Stimulated activated CD8-positive, alpha-beta memory T cell treated with anti-CD3 and anti-CD28 coated beads, Interleukin-7, amount 100 ng/mL, for 24 hours (primary cell): ENCODE measurements around the gene CHD9NB.
A peak's percentile ranks its signal among the peaks of the same experiment; 100 is the strongest.

Experiments used
- DNase-seq: peaks from one replicate; pipeline ENCODE4 v3.0.0-alpha.2; 2020; ENCODE audit warnings: low read depth

CHD9NB gene

DNA sequence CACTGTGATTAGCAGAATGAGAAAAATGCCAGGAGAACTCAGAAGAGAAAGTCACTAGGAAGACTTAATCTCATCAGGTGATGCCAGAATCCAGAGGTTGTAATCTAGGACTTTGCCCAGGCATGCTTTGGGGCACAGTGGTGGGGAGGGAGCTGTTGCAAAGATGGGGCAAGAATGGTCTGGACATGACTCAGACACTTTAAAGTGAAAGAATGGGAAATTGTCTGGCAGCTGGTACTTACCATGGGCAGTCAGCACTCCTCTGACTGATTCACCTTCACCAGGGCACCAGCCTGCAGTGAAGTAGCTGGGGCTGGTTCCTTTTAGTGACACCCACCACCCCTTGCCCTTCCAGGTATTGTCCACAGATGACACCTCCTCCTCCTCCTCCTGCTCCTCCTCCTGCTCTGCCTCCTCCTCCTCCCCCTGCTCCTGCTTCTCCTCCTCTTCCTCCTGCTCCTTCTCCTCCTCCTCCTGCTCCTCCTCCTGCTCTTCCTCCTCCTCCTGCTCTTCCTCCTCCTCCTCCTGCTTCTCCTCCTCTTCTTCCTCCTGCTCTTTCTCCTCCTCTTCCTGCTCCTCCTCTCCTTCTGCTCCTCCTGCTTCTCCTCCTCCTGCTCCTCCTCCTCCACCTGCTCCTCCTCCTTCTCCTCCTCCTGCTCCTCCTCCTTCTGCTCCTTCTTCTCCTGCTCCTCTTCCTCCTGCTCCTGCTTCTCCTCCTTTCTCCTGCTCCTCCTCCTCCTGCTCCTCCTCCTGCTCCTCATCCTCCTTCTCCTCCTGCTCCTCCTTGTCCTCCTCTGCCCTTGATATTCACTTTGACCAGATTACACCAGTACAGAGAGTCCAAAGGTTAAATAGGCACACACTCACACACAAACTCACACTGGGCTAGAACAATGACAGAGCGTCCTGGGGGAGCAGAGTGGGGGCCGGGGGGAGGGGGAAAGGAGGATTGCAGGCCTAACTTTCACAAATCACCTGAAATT lies at the start of gene CHD9NB:
TSS of gene CHD9NB (minus strand) at position 379 of the 983 bp plus-strand sequence. CDS start 8,739 bp downstream, outside the sequence.
- DNase-seq: no peak

DNA sequence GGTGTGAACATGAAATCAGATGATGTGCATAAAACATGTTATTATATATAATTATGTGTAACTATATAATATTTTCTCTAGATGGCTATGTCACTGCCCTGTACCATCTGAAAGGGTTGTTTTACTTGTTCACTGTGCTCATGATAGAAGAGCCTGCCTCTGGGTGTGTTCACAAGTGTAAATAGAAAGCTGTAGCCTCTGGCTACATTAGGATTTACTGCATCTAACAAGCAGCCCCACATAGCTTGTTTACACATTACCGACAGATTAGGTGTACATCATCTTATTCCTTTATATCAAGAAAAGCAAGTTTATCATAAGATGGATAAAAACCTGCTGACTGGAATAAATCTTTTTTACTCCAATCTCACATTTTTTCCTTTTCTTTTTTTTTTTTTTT lies 48.2 kb upstream of the CHD9NB start:
- no peak for DNase-seq

DNA sequence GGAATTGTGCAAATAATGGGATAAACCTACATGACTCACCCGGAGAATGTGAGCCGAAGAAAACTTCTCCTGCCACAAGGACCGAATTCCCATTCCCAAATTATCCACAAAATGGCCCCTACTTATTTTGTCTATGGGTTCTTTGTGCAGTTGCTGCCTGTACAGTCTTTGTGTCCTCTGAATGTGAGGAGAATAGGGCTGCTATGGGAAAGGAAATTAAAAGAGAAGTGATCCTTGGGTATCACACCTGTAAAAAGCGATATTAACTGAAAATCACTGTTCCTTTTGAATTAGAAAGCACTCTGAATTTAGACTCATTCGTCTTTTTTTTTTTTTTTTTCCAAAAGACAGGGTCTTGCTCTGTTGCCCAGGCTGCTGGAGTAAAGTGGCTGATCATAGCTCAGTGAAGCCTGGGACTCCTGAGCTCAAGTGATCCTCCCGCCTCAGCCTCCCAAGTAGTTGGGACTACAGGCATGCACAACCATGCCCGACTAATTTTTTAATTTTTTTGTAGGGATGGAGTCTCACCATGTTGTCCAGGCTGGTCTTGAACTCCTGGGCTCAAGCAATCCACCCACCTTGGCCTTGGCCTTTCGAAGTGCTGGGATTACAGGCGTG lies 47.5 kb upstream of the CHD9NB start:
- no peak for DNase-seq

DNA sequence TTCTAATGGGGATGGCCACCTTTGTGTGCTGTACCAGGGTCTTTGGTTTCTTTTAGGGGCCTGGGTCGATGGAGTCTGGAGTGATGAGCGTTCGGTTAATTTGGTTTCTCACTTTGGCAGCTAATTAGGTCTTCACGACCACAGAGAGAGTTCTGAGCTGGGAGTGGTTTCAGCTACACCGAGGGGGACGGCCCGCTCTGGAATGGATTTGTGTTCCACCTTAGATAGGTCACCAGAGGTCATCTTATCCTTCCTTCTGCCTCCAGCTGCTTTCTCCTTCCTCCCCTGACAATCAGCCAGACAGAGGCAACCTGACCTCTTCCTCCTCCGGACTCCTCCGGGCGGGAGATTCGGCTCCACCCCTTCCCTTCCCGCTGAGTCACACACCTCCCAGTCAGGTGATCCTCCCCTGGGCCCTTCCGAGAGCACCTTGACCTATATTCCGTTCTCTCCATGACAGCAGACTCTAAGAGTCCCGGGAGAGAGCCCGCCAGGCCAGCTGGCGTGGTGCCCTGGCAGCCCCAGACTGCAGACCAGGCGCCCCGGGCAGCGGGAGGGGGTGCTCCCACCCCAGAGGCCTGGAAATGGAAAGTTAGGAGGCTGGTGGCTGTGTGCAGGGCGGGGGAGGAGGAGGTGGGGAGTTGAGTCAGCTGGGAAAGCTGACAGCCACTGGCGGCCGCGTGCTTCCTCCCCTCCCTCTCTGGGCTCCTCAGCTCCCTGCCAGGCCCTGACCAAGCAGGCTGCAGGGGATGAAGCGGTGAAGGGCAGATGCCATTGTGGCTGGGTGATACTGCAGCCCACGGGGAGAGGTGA lies 46.8 kb upstream of the CHD9NB start:
- peak; percentile 12 for DNase-seq

DNA sequence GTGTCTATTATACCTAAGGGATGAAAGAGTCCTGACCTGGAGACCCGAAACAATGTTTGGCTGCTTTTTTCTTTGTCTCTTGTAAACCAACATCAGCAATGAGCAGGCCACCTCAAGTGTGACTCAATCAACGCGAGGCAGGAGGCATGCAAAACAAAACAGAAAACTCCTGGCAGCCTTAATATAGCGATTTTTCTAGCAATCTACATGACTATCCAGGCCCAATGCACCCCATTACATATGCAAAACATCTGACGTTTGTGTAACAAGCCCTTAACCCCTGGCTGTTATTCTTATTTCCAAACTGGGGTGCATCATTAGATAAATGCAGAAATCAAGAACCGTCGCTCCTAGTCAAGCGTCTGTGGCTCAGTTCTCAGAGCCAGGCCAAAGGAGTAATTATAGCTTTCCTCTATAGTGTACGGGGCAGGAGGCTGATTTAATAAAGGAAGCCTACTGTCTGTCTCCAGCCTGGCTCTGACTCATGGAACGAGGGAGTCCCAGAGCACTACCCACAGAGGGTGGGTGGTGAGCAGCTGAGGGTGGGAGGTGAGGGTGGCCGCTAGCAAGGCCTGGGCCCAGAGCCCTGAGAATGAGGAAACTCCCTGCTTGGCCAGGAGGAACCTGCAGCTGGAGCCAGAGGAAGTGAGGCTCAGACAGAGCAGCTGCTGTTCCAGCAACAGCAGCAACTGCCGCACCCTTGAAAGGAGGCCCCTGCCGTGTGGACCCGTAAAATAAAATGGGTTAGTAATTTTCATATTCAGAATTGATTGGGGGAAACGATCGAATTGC lies 46.0 kb upstream of the CHD9NB start:
- DNase-seq: no peak

DNA sequence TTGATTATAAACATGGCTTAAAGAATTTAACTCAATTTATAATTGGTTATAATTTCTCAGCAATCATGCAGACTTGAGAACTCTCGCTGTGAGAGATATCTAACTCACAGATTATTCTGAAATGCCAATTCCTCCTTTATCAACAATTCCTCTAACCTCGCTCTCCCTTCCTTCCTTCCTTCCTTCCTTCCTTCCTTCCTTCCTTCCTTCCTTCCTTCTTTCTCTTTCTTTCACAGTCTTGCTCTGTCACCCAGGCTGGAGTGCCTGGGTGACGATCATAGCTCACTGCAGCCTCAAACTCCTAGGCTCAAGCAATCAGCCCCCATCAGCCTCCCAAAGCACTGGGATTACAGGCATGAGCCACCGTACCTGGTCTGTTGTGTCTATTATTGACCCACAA lies 44.5 kb upstream of the CHD9NB start:
- DNase-seq: no peak

DNA sequence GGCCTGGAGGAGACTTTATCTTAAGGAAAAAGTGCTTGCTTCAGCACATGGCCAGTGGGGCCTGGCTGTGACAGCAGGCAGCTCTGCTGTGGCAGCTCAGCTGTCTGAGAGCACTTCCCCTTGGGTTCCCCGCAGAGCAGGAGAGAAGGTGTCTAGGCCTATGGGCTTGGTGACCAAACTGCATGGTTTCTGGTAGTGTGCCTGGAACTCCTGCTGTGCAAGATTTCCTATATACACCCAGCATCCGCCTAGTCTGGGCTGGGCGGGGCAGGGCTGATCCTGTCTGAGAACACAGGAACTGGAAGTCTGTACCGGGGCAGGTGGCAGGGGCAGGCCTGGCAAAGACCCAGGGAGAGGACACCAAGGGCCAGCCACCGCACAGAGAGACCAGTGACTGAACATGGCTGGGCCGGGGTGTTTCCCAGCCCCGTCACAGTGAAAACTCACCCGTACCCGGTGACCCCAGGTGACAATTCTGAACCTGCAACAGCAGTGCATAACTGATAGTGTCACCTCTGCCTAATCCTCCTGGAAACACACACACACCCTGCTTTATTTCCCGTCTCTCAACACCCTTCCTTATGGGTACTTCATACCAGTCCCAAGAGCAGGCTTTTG lies 41.4 kb upstream of the CHD9NB start:
- no peak for DNase-seq

DNA sequence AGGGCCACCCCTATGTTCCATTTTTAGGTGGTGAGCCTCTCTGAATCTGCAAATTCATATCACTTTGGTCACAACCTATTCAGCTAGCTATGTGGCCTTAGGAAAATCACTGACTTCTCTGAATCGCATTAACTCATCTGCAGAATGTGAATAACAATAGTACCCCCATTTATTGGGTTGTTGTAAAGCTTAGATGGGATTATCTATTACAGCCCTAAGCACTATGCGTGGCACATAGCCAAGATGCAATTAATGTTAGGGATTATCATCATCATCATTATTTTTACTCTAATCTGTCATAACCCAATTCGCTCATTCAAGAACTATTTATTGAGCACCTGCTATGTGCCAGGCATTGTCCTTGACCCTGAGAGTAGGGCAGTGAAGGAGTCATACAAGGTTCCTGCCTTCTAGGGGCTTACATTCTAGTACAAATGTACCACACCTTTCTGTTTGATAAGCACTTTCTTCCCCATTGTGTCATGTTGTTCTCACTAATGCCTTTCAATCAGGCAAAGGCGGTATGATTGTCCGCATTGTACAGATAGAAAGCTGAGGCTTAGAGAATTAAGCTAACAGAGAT lies 40.6 kb upstream of the CHD9NB start:
- no peak for DNase-seq

DNA sequence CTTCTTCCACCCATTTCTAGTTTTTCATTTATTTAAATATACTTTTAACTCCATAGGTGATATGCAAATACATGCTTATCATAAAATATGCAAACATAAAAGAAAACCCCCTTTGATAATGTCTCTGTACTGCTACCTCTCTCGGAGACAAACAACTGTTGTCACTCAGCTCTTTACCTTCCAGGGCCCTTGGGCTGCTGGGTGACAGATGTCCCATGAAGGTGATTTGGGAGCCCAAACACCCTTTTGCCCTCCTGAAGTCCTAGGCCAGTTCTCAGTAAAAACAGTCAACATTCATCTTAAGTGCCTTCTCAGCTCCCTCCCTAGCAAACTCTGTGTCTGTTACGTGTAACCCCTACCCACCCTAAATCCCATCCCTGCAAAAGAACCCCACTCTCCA lies 39.6 kb upstream of the CHD9NB start:
- no peak for DNase-seq

DNA sequence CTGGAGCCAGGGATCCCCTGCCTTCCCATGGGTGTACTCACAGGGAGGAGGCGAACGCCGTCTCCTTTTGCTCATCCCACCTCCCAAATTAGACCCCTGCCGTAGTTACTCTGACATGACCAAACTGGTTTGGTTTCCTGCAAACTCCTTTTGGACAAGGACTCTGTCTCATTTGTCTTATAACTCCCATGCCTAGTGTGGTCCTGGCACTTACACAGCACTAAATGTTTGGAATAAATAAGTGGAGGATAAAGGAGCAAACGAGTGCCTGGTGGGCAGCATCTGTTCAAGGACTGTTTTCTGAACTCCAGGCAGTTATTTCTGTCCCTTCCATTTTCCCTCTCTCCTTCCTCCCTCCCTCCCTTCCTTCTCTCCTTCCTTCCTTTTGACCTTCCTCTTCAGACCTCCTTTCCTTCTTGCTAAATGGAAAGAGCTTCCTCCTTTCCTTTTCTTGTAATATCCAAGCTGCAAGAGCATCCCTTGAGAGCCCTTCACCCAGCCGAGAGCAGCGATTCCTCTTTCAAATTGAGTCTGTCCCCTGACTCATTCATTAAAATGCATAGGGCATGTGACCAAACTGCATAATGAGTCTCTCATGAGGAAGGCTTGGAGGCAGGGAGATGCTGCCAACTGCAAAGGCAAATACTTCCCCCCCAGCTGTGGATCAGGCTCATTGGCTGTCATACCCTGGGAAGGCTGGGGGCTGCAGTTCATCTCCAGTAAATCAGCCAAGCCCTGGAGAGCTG lies 38.9 kb upstream of the CHD9NB start:
- no peak for DNase-seq

DNA sequence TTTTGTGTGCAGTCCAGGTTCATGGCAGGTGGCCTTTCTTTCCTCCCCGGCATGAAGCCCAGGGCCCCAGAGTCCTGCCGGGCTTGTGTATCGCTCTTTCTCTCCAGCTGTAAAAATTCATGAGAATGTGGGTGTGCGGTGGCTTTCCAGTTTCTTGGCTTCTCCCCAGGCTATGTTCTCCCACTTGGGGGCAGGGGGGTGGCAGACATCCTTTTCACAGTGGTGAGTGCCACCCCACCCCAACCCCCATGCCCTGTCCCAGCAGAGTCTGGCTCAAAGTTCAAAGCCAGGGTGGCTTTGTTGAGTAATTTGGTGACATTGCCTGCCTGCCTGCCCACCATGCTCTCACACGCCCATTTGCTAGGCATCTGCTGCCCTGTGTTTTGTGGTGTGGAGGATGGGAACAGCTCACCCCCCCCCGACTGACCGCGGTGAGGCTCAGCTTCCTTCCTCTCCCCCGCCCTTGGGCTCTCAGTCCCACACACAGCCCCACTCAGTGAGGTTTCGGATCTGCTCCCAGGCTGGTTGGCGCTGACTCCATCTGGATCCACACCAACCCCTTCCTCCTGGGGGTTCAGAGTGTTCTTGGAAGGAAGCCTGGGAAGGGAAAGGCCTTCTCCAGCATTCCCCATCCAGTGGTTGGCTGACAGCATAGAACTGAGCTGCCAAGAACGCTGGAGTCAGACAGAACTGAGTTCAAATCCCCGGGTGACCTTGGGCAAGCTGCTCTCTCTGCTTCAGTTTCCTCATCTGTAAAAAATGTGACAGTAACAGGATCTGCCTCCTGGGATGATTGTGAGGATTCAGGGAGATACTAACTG lies 38.1 kb upstream of the CHD9NB start:
- DNase-seq: no peak

DNA sequence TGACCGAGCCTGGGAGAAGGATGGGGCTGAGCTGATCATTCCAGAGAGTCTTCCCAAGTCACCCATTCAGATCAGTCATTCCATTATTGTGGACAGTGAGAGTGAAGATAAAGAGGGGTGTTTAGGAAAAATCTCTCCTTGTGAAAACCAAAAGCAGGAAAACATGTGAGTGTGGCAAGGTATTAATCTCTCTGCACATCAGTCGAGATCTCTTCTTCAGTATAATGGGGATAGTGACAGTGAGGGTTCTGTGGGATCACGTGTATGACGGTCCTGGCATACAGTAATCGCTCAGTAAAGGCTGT lies 37.5 kb upstream of the CHD9NB start:
- no peak for DNase-seq

DNA sequence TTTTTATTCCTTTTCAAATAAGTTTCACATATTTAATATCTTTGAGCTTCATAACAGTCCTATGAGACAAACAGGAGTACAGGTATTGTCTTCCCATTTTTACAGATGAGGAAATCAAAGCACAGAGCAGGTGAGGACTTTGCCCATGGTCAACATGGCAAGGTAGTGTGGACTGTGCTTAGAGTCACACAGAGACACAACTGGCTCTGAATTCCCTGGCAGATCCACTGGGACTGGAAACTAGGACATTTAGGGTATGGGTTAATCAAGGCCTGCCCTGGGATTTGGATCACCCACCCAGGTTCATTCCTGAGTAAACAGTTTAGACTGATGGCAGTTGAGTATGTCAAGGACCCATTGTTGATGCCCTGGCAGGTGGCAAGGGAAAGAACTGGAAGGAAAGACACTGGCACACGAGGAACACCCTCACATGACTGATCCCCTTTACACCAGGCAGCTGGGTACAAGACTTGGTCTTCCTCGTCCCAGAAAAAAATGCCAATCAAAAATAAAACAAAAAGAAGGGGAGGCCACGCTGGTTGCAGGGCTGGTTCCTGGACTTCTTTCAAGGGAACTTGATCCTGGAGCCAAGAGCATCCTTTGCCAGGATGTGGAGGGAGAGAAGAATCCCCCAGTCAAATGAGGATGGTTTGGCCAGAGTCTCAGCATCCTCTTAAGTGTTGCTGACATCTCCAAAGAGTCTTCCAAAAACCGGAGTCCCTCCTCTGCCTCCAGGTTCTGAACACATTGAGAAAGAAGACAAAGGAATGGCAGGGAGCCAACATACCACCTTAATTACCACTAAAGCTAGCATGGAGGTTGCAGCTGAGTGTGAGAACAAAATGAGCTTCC lies 37.0 kb upstream of the CHD9NB start:
- no peak for DNase-seq

DNA sequence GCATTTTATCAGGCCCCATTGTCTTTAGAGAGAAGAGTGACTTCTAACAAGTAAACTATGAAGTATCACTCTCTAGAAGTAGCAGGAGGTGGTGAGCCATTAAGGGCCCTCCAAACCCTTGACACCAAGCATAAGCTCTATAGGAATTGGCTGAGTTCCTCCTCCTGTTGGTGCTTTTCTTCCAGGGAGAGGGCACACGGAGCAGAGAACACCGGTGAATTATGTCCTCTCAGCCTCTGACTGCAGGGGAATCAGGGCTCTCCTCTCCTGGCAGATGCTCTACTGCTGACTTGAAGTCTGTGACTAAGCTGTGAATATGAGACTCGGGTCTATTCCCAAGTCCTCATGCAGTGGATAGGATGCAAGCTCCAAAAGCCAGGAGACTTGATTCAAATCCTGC lies 34.4 kb upstream of the CHD9NB start:
- DNase-seq: no peak

DNA sequence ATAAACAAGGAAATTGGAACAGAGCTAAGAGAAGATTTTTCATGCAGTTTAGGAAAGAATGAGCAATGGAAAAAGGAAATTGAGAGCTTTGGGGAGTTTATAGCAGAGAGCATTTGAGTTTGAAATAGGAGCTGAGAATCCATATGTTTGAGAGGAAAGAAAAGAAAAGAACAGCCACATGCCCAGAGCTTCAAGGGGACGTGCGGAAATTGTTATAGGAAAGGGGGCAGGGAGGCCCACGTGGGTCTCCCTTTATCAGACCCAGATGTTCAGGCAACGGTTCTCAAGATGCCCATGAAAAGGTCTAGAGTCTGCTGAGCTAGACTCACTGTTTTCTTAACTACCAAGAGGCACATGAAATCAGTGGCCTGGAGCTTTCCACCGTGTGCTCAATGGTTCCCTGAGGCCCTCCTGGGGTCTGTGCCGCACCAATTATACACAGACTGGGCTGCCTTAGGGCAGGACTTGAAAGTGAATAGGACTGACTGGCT lies 33.3 kb upstream of the CHD9NB start:
- no peak for DNase-seq

DNA sequence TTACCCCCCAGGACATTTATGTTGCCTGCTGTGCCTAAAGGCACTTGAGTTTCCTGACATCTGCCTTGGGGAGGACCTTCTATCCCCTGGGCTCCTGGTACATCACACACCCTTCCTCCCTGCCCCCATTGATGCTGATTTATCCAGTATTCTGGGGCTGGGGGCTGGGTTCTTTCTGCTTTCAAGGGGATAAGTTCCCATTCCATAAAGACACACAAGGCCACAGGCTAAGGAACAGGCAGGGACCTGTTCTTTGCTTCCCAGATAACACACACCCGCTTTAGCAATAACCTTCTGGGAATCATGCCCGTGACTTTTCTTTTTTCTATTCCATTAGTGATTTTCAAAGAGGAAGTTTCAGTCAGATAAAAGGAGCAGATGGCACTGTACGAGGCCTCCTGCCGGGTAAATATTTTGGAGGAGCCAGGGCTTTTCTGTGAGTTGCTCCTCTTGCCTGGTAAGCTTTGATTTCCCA lies 32.7 kb upstream of the CHD9NB start:
- DNase-seq: no peak

DNA sequence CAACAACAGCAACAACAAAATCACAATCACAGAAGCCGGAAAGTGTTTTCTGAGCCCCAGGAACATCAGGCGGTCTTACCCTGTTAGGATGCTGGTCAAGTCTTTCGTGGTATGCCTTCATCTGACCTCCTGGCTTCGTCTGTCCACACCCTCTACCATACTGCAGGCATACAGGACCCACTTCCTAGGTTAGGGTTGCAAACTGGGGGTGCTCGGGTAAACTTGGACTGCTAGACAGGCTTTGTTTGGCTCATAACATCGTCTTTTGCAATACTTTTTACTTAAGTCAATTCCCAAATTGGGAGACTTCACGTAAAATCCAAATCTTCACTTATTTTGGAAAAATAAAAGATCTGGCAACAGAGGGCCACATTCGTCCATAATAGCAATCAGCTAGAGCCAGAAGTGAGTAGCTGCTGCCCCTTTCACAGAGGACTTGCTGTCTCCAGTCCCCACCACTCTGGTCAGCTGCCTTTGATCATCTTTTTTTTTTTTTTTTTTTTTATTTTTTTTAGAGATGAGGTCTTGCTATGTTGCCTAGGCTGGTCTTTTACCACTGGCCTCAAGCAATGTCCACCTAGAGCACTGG lies 32.1 kb upstream of the CHD9NB start:
- DNase-seq: no peak

DNA sequence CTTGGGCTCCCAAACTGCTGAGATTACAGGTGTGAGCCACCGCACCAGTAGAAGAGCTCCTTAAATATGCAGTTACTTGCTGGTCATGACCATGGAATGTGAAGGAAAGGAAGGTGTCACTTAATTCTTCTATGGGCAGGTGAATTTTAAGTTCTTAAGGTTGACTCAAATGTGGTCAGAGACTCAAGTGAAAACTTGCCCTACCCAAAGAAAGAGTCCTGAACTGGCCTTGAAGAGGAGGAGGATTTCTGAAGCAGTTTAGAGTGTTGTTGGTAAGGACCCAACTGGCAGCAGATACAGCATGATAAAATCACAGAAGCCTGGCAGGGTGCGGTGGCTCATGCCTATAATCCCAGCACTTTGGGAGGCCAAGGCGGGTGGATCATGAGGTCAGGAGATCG lies 31.4 kb upstream of the CHD9NB start:
- no peak for DNase-seq
